K562 (cell line): ENCODE measurements around the gene TACC3. TPM values are rescaled to one million over a fixed set of nuclear protein-coding genes. Genes with fewer than 3 reads are reported as not detected.

Experiments
- ATAC-seq: fragments of 200-7000 bp; cut with Tn5 transposase; 3 replicates; pipeline ENCODE4 v1.9.1; 2020; ENCODE audit warnings: moderate library complexity
- BruUV-seq: library from RNA; stranded (reverse); fragments of 400-500 nt; replicated peaks from 2 replicates; lab custom pipeline; 2021; lab: Mats Ljungman, UMichigan
- CTCF ChIA-PET: fragments of 300-600 bp; formaldehyde crosslinking; extraction: SDS; loops from one replicate; lab custom pipeline; 2021; ENCODE audit warnings: low intra/inter-chr PET ratio; lab: Yijun Ruan, JAX
- POLR2A ChIA-PET: fragments of 300-600, 350-650 bp; sonication (Branson Sonifier 250); formaldehyde crosslinking; extraction: SDS; loops from one replicate; lab custom pipeline; 2021; ENCODE audit warnings: antibody characterized with exemption, inconsistent platforms; lab: Yijun Ruan, JAX
- DNase-seq, 4 experiments: peaks; one replicate each; pipeline versions ENCODE4 v3.0.0 to v3.0.0-alpha.2; 2011 to 2018; ENCODE audit warnings: low spot score in 3 of 4, mixed read lengths in 3 of 4; ENCODE audit errors: extremely low read depth in 1 of 4
- FAIRE-seq: peaks from 2 replicates; lab custom pipeline; 2011; peaks lifted over from hg19 to GRCh38; lab: Jason Lieb, UNC
- H2AFZ ChIP-seq: 2 replicates; pipeline ENCODE4 v1.6.0; 2011; ENCODE audit warnings: low read depth, low read length, control low read depth, inconsistent platforms
- H3K27ac ChIP-seq: fragments of 200-600 bp; 3 replicates; pipeline ENCODE4 v1.8.0; 2011; ENCODE audit warnings: low read depth, mild to moderate bottlenecking, control low read depth, inconsistent platforms, low read length, moderate library complexity, mixed read lengths; ENCODE audit errors: extremely low read depth
- H3K27me3 ChIP-seq, 2 experiments: fragments of 300-600 bp in 1 of 2; 2 replicates in 1 of 2; 3 replicates in 1 of 2; pipeline versions ENCODE4 v1.6.0 to v1.8.0; 2011; ENCODE audit warnings: inconsistent platforms in 2 of 2, low read length in 2 of 2, mild to moderate bottlenecking in 1 of 2, mixed read lengths in 1 of 2, moderate library complexity in 1 of 2; ENCODE audit not compliant: control insufficient read depth in 2 of 2, insufficient read depth in 2 of 2
- H3K36me3 ChIP-seq: fragments of 300-600 bp; 3 replicates; pipeline ENCODE4 v1.8.0; 2011; ENCODE audit warnings: mild to moderate bottlenecking, low read length, inconsistent platforms; ENCODE audit not compliant: control insufficient read depth, insufficient read depth
- H3K4me1 ChIP-seq, 2 experiments: fragments of 200-600 bp in 1 of 2; replicated peaks in 1 of 2; 2 replicates in 1 of 2; 3 replicates in 1 of 2; pipeline versions ENCODE4 v1.5.1 to v1.8.0; 2011; ENCODE audit warnings: inconsistent platforms in 2 of 2, low read length in 2 of 2, mild to moderate bottlenecking in 1 of 2, mixed read lengths in 1 of 2, moderate library complexity in 1 of 2; ENCODE audit not compliant: control insufficient read depth in 2 of 2, insufficient read depth in 2 of 2
- H3K4me2 ChIP-seq: 2 replicates; pipeline ENCODE4 v1.6.1; 2011; ENCODE audit warnings: low read length, control low read depth, inconsistent platforms, mixed read lengths; ENCODE audit not compliant: insufficient read depth
- H3K4me3 ChIP-seq: fragments of 200-600 bp; sonication (generic), shearing (Covaris generic); 2 replicates; pipeline ENCODE4 v1.5.1; 2016; ENCODE audit warnings: control low read depth, inconsistent platforms
- H3K79me2 ChIP-seq: fragments of 200-600 bp; 3 replicates; pipeline ENCODE4 v1.8.0; 2011; ENCODE audit warnings: low read length, inconsistent platforms; ENCODE audit not compliant: control insufficient read depth, insufficient read depth
- H3K9ac ChIP-seq, 2 experiments: 2 replicates each; pipeline versions ENCODE4 v1.6.0 to v1.6.1; 2011; ENCODE audit warnings: low read depth in 2 of 2, low read length in 2 of 2, control low read depth in 1 of 2, inconsistent platforms in 1 of 2, mild to moderate bottlenecking in 1 of 2, mixed read lengths in 1 of 2; ENCODE audit not compliant: insufficient read depth in 1 of 2
- H3K9me1 ChIP-seq: one replicate; pipeline ENCODE4 v1.6.0; 2011; ENCODE audit warnings: inconsistent platforms, mild to moderate bottlenecking, low read length, moderate library complexity; ENCODE audit not compliant: control insufficient read depth, insufficient read depth
- H3K9me3 ChIP-seq: replicated peaks from 2 replicates; pipeline ENCODE4 v1.5.1; 2011; ENCODE audit warnings: low read depth, low read length, inconsistent platforms; ENCODE audit not compliant: control insufficient read depth, insufficient read depth
- H4K20me1 ChIP-seq: replicated peaks from 2 replicates; pipeline ENCODE4 v1.6.1; 2011; ENCODE audit warnings: low read length, inconsistent platforms, mixed read lengths; ENCODE audit not compliant: control insufficient read depth, insufficient read depth
- ARID1B ChIP-seq: fragments of 450-650 bp; IDR thresholded peaks from 2 replicates; pipeline ENCODE4 v1.6.1; 2016; ENCODE audit warnings: antibody characterized with exemption, mild to moderate bottlenecking, inconsistent platforms
- ARNT ChIP-seq, 2 experiments: fragments of 450-650 bp; IDR thresholded peaks; 2 replicates each; pipeline ENCODE4 v1.6.1; 2016; ENCODE audit warnings: mild to moderate bottlenecking in 1 of 2
- BRCA1 ChIP-seq, 2 experiments: fragments of 450-650 bp in 1 of 2; sonication (generic) in 1 of 2; formaldehyde crosslinking in 1 of 2; IDR thresholded peaks; 2 replicates each; pipeline versions ENCODE4 v1.5.0 to v1.6.1; 2017 to 2020; ENCODE audit warnings: mild to moderate bottlenecking in 1 of 2, missing genetic modification reagents in 1 of 2
- CSDE1 ChIP-seq, 2 experiments: fragments of 450-650 bp; IDR thresholded peaks; 2 replicates each; pipeline ENCODE4 v1.6.1; 2016; ENCODE audit warnings: mild to moderate bottlenecking in 1 of 2
- ETV6 ChIP-seq, 3 experiments: fragments of 150-350 bp in 1 of 3; sonication (generic) in 1 of 3; formaldehyde crosslinking in 1 of 3; IDR thresholded peaks; 2 replicates each; pipeline versions ENCODE4 v1.6.1 to v1.8.0; 2014 to 2022; ENCODE audit warnings: borderline replicate concordance in 2 of 3, low read depth in 2 of 3, antibody characterized with exemption in 1 of 3, low read length in 1 of 3, mild to moderate bottlenecking in 1 of 3, missing genetic modification reagents in 1 of 3
- MECOM ChIP-seq: fragments of 250-450 bp; sonication (Bioruptor Pico); IDR thresholded peaks from 2 replicates; pipeline ENCODE4 v1.8.0; 2022; ENCODE audit warnings: inconsistent platforms
- POLR2G ChIP-seq: fragments of 200-400 bp; formaldehyde crosslinking; IDR thresholded peaks from 2 replicates; pipeline ENCODE4 v1.6.1; 2017; ENCODE audit warnings: low read depth, mild to moderate bottlenecking, antibody characterized with exemption, low read length, moderate library complexity
- RBFOX2 ChIP-seq: fragments of 200-400 bp; formaldehyde crosslinking; IDR thresholded peaks from 2 replicates; pipeline ENCODE4 v1.6.1; 2017; ENCODE audit warnings: low read depth, mild to moderate bottlenecking, low read length, moderate library complexity
- WGBS: fragments of 100-300 bp; shearing (Covaris generic); methylation state at CpG from one replicate; pipeline ENCODE4 v1.1.6; 2016; ENCODE audit warnings: low coverage, mixed read lengths; ENCODE audit not compliant: insufficient coverage; ENCODE audit errors: missing lambda C conversion rate; 5-methylcytosine and 5-hydroxymethylcytosine counted together
- in situ Hi-C: fragments of 300-500 bp; cut with MboI; formaldehyde crosslinking; loops from 4 replicates; pipeline ENCODE4 v1.15.0; 2018; ENCODE audit warnings: inconsistent platforms, mixed read lengths
- intact Hi-C: fragments of 100-400 bp; cut with micrococcal nuclease; formaldehyde crosslinking; loops from 2 replicates; pipeline ENCODE4 v1.14.2; 2022
- polyA plus RNA-seq, 8 experiments: library from polyadenylated mRNA; depleted of rRNA in 4 of 8; stranded (reverse) in 5 of 8; unstranded in 3 of 8; fragments of >200 nt; fragmentation: Nextera tagmentation in 2 of 8; fragmentation: Illumina TruSeq in 1 of 8; extraction: Ambion mirVana in 2 of 8; extraction: Trizol in 1 of 8; gene quantifications; 2 replicates each; pipeline versions ENCODE4 v1.2.1 to v1.2.3, GENCODE V29; 2011 to 2014; ENCODE audit warnings: inconsistent platforms in 1 of 8, missing spikeins in 1 of 8
- total RNA-seq, 7 experiments: library from RNA; depleted of rRNA in 6 of 7; stranded (reverse); fragments of >200 nt in 6 of 7; fragmentation: Illumina TruSeq in 2 of 7; extraction: Trizol in 2 of 7; gene quantifications; 2 replicates each; pipeline versions ENCODE4 v1.2.1 to v1.2.3, GENCODE V29; 2011 to 2021; ENCODE audit warnings: low replicate concordance in 1 of 7
- TF ChIP-seq, protein P1 (sequence below): sonication (generic); formaldehyde crosslinking; IDR thresholded peaks from 2 replicates; pipeline ENCODE4 v1.9.0; 2022; ENCODE audit warnings: mild to moderate bottlenecking, missing genetic modification reagents
- TF ChIP-seq, protein P2 (sequence below), 3 experiments: fragments of 200-800 bp in 1 of 3; fragments of 250-450 bp in 1 of 3; fragments of 450-650 bp in 1 of 3; sonication (Bioruptor Pico) in 1 of 3; sonication (Bioruptor generic) in 1 of 3; formaldehyde crosslinking in 1 of 3; IDR thresholded peaks; 2 replicates each; pipeline versions ENCODE4 v1.6.1 to v1.8.0; 2016 to 2022; ENCODE audit warnings: mild to moderate bottlenecking in 2 of 3, missing genetic modification characterization in 2 of 3, missing compliant biosample characterization in 1 of 3, moderate library complexity in 1 of 3

TACC3 gene
- total and polyA plus RNA-seq, 9 of the 15 experiments (the other 6 are each of a cell fraction or from before 2014, with no cell fraction given): 1.9 to 122 (median 55.6) TPM

GRCh38 chr4:1726146-1726934 lies 5.0 kb downstream of the TACC3 start (continued):
- no peak for TF ChIP-seq ETV6 (IDR thresholded peaks at IDR 0.05; ENCODE audit: borderline replicate concordance in 1 of 2, low read depth in 2 of 2, low read length in 1 of 2)
- no peak for TF ChIP-seq ETV6 (CRISPR knock-in tag; IDR thresholded peaks at IDR 0.05; ENCODE audit: borderline replicate concordance)
- no peak for TF ChIP-seq ARNT (IDR thresholded peaks at IDR 0.05)
- TF ChIP-seq BRCA1 (IDR thresholded peaks at IDR 0.05): no peak
- TF ChIP-seq BRCA1 (CRISPR knock-in tag; IDR thresholded peaks at IDR 0.05): no peak

GRCh38 chr4:1727117-1728031 lies 6.1 kb downstream of the TACC3 start:
- BruUV-seq: no TSS peak
- no peak overlapping the region for H3K4me3 ChIP-seq
- H3K9ac ChIP-seq: peak overlapping the region in 1 of 2 experiments; percentile 74; a peak in 2 of 4 replicates
- H3K79me2 ChIP-seq: peaks cover 79% of the 10 kb centered on the region
- DNase-seq: no peak
- H3K9me1 ChIP-seq: no peaks in the 10 kb centered on the region
- H3K27me3 ChIP-seq: no peaks in the 10 kb centered on the region
- FAIRE-seq: no peak
- H3K27ac ChIP-seq: no peak overlapping the region; the same call in 2 of the 3 replicates
- CTCF ChIA-PET: interaction anchor here (0.8 to 2.9 kb wide), 5 partner anchors 34 to 372 kb away, joined by 3 to 20 read pairs (median 3); no protein-coding TSS in a partner anchor
- intact Hi-C loops (loop anchor here (2.0 to 10.0 kb wide), 2 partner anchors 65 to 373 kb away; no protein-coding TSS in a partner anchor), in situ Hi-C loops (no loop called here)
- no peak overlapping the region for H3K4me2 ChIP-seq
- peaks cover 18% of the 10 kb centered on the region for H4K20me1 ChIP-seq
- peaks cover 94% of the 10 kb centered on the region for H3K36me3 ChIP-seq
- ATAC-seq: no peak
- peaks cover 8 to 40% of the 10 kb centered on the region in 2 experiments; a peak in 4 of 5 replicates for H3K4me1 ChIP-seq
- H3K9me3 ChIP-seq: no peaks in the 10 kb centered on the region
- no peak overlapping the region for H2AFZ ChIP-seq
- TF ChIP-seq ARID1B (no peak), RBFOX2 (peak; percentile 61), CSDE1 (IDR thresholded peaks at IDR 0.05) (no peak), MECOM (CRISPR knock-in tag) (no peak), POLR2G (peak; percentile 57)
- TF ChIP-seq, protein P1, sequence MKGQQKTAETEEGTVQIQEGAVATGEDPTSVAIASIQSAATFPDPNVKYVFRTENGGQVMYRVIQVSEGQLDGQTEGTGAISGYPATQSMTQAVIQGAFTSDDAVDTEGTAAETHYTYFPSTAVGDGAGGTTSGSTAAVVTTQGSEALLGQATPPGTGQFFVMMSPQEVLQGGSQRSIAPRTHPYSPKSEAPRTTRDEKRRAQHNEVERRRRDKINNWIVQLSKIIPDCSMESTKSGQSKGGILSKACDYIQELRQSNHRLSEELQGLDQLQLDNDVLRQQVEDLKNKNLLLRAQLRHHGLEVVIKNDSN (CRISPR knock-in tag): peak; percentile 44
- TF ChIP-seq, protein P2, sequence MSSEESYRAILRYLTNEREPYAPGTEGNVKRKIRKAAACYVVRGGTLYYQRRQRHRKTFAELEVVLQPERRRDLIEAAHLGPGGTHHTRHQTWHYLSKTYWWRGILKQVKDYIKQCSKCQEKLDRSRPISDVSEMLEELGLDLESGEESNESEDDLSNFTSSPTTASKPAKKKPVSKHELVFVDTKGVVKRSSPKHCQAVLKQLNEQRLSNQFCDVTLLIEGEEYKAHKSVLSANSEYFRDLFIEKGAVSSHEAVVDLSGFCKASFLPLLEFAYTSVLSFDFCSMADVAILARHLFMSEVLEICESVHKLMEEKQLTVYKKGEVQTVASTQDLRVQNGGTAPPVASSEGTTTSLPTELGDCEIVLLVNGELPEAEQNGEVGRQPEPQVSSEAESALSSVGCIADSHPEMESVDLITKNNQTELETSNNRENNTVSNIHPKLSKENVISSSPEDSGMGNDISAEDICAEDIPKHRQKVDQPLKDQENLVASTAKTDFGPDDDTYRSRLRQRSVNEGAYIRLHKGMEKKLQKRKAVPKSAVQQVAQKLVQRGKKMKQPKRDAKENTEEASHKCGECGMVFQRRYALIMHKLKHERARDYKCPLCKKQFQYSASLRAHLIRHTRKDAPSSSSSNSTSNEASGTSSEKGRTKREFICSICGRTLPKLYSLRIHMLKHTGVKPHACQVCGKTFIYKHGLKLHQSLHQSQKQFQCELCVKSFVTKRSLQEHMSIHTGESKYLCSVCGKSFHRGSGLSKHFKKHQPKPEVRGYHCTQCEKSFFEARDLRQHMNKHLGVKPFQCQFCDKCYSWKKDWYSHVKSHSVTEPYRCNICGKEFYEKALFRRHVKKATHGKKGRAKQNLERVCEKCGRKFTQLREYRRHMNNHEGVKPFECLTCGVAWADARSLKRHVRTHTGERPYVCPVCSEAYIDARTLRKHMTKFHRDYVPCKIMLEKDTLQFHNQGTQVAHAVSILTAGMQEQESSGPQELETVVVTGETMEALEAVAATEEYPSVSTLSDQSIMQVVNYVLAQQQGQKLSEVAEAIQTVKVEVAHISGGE (CRISPR knock-in tag; IDR thresholded peaks at IDR 0.05): 0 out of 6 replicates have a peak, but pooled peaks of 1 of the 3 experiments have one; percentile 22
- TF ChIP-seq, all 486 proteins: peak for 4
- POLR2A ChIA-PET: interaction anchor here (0.5 to 0.9 kb wide), 4 partner anchors 16 to 1097 kb away, joined by 3 to 4 read pairs (median 3); partner anchors contain the start of gene SLBP
- WGBS: 84% methylated on average over 18 of the region's 18 CpGs
